Endodermal cell (in vitro differentiated cells): ENCODE measurements around the gene ZBTB7B. TPM values are rescaled to one million over a fixed set of nuclear protein-coding genes. Genes with fewer than 3 reads are reported as not detected.

ENCODE experiments used
- DNase-seq: peaks from one replicate; pipeline ENCODE4 v3.0.0-alpha.2; 2017
- H3K27ac ChIP-seq: 2 replicates; pipeline ENCODE4 v1.5.1; 2013; ENCODE audit warnings: mild to moderate bottlenecking, low read depth, low read length, moderate library complexity
- H3K27me3 ChIP-seq: 2 replicates; pipeline ENCODE4 v1.6.1; 2013; ENCODE audit warnings: mild to moderate bottlenecking, low read length, moderate library complexity; ENCODE audit not compliant: insufficient read depth, control insufficient read depth, poor library complexity, severe bottlenecking
- H3K36me3 ChIP-seq: 2 replicates; pipeline ENCODE4 v1.7.0; 2013; ENCODE audit warnings: mild to moderate bottlenecking, low read length, moderate library complexity; ENCODE audit not compliant: control insufficient read depth, insufficient read depth
- H3K4me1 ChIP-seq: one replicate; pipeline ENCODE4 v1.7.0; 2013; ENCODE audit warnings: low read length; ENCODE audit not compliant: control insufficient read depth, insufficient read depth
- H3K4me3 ChIP-seq: 2 replicates; pipeline ENCODE4 v1.5.1; 2013; ENCODE audit warnings: mild to moderate bottlenecking, low read length, moderate library complexity
- H3K9ac ChIP-seq: 2 replicates; pipeline ENCODE4 v1.6.1; 2013; ENCODE audit warnings: mild to moderate bottlenecking, low read length, moderate library complexity; ENCODE audit not compliant: poor library complexity, severe bottlenecking; ENCODE audit errors: extremely low read depth
- H3K9me3 ChIP-seq: 2 replicates; pipeline ENCODE4 v1.6.1; 2013; ENCODE audit warnings: mild to moderate bottlenecking, low read length, moderate library complexity; ENCODE audit not compliant: control insufficient read depth
- H3K27ac Mint-ChIP-seq: 2 replicates; pipeline ENCODE4 v1.8.0; 2020; ENCODE audit warnings: mixed read lengths
- H3K27me3 Mint-ChIP-seq: 2 replicates; pipeline ENCODE4 v1.8.0; 2021; ENCODE audit warnings: mild to moderate bottlenecking, mixed read lengths; ENCODE audit not compliant: insufficient read depth
- H3K36me3 Mint-ChIP-seq: 2 replicates; pipeline ENCODE4 v1.8.0; 2020; ENCODE audit warnings: low read depth, mixed read lengths
- H3K4me1 Mint-ChIP-seq: 2 replicates; pipeline ENCODE4 v1.8.0; 2020; ENCODE audit warnings: mixed read lengths
- H3K4me3 Mint-ChIP-seq: 2 replicates; pipeline ENCODE4 v1.8.0; 2020; ENCODE audit warnings: mild to moderate bottlenecking, moderate library complexity, mixed read lengths
- H3K9me3 Mint-ChIP-seq: 2 replicates; pipeline ENCODE4 v1.8.0; 2020; ENCODE audit warnings: mild to moderate bottlenecking, mixed read lengths
- WGBS, 2 experiments: methylation state at CpG; one replicate each; pipeline versions ENCODE4 v1.1.5 to v1.1.7; 2013; ENCODE audit warnings: missing lambda C conversion rate in 2 of 2, mixed read lengths in 1 of 2; ENCODE audit not compliant: insufficient coverage in 1 of 2, insufficient read length in 1 of 2; 5-methylcytosine and 5-hydroxymethylcytosine counted together
- total RNA-seq, 2 donors: library from RNA; stranded (reverse); fragmentation: NEBNext Ultra II Directional in 1 of 2; extraction: Animal tissue kit (Norgen Biotek cat#: 25700) in 1 of 2; gene quantifications; 2 replicates in 1 of 2; 3 replicates in 1 of 2; pipeline ENCODE4 v1.2.1, GENCODE V29; 2021
- TF ChIP-seq, protein P1 (sequence below): fragments of 200-600 bp; sonication (generic); conservative IDR thresholded peaks from 2 replicates; pipeline ENCODE4 v1.5.0; 2021; ENCODE audit warnings: antibody characterized with exemption, mild to moderate bottlenecking

Gene ZBTB7B
- total RNA-seq, 2 donors from 2014 or later, result 21.2 to 23.3 TPM

DNA sequence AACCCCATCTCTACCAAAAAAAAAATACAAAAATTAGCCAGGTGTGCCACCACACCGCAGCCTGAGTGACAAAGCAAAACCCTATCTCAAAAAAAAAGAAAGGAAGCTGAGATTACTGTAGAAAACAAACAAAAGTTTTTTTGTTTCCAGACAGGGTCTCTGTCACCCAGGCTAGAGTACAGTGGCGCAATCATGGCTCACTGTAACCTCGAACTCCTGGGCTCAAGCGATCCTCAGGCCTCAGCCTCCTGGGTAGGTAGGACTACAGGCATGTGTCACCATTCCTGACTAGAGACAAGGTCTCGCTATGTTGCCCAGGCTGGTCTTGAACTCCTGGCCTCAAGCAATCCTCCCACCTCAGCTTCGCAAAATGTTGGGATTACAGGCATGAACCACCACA lies 38.2 kb upstream of the ZBTB7B start:
- Mint-ChIP-seq H3K27ac (peak overlapping the region; percentile 52), H3K36me3 (peaks cover 60% of the 10 kb centered on the region), H3K9me3 (no peaks in the 10 kb centered on the region), H3K4me3 (no peak overlapping the region), H3K4me1 (peaks cover 28% of the 10 kb centered on the region), H3K27me3 (no peaks in the 10 kb centered on the region)
- Histone ChIP-seq H3K9me3 (no peaks in the 10 kb centered on the region), H3K36me3 (peaks cover 67% of the 10 kb centered on the region), H3K4me1 (no peaks in the 10 kb centered on the region), H3K27me3 (no peaks in the 10 kb centered on the region), H3K4me3 (no peak overlapping the region), H3K27ac (no peak overlapping the region), H3K9ac (no peak overlapping the region)
- TF ChIP-seq, protein P1, sequence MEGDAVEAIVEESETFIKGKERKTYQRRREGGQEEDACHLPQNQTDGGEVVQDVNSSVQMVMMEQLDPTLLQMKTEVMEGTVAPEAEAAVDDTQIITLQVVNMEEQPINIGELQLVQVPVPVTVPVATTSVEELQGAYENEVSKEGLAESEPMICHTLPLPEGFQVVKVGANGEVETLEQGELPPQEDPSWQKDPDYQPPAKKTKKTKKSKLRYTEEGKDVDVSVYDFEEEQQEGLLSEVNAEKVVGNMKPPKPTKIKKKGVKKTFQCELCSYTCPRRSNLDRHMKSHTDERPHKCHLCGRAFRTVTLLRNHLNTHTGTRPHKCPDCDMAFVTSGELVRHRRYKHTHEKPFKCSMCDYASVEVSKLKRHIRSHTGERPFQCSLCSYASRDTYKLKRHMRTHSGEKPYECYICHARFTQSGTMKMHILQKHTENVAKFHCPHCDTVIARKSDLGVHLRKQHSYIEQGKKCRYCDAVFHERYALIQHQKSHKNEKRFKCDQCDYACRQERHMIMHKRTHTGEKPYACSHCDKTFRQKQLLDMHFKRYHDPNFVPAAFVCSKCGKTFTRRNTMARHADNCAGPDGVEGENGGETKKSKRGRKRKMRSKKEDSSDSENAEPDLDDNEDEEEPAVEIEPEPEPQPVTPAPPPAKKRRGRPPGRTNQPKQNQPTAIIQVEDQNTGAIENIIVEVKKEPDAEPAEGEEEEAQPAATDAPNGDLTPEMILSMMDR, result no peak
- 98 to 100% methylated on average over 6 of the region's 6 CpGs for WGBS, 2 experiments
- DNase-seq, result no peak

GRCh38 chr1:154966111-154966510 lies 36.5 kb upstream of the ZBTB7B start:
- Histone ChIP-seq H3K9me3 (no peaks in the 10 kb centered on the region), H3K4me1 (no peaks in the 10 kb centered on the region), H3K36me3 (peaks cover 63% of the 10 kb centered on the region), H3K9ac (no peak overlapping the region), H3K4me3 (no peak overlapping the region), H3K27ac (no peak overlapping the region), H3K27me3 (no peaks in the 10 kb centered on the region)
- no peak overlapping the region for H3K4me3 Mint-ChIP-seq
- no peaks in the 10 kb centered on the region for H3K27me3 Mint-ChIP-seq
- no peak overlapping the region for H3K27ac Mint-ChIP-seq
- peaks cover 30% of the 10 kb centered on the region for H3K4me1 Mint-ChIP-seq
- H3K9me3 Mint-ChIP-seq, result no peaks in the 10 kb centered on the region
- peaks cover 52% of the 10 kb centered on the region for H3K36me3 Mint-ChIP-seq
- 99% methylated on average over 6 of the region's 7 CpGs; no CpG with 5 or more reads in 1 of the 2 experiments for WGBS, 2 experiments
- DNase-seq, result no peak
- TF ChIP-seq, protein P1, result no peak

DNA sequence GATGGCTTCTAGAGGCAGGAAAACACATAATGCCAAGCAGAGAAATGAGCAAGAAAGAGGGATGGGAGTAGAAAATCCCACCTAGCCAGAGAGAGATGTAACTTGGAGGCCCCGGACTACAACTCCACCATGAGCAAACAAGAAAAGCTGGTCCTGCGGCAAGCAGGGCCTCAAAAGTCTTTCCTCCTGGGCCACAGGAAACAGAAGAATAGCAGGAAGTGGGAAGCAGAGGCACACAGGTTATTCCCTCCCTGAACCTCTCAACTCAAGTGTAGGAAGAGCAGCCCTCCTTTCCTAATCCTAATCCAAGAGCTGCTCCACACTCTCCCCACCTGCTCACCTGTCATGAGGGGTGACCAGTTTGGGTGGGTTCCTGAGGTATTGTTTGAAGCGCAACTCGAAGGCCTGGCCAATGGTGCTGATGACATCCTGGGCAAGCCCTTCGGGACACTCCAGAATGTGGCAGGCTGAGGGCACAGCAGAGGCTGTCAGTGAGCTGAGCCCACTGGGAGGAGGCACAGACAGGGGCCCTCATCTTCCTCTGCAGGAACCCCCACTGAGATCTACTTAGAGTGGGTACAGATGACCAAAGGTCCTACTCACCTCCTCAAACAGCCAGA lies 35.2 kb upstream of the ZBTB7B start:
- H3K4me3 ChIP-seq, result peak overlapping the region; percentile 91
- peaks cover 60% of the 10 kb centered on the region for H3K36me3 ChIP-seq
- TF ChIP-seq, protein P1, result no peak
- no peak overlapping the region for H3K27ac ChIP-seq
- 96 to 98% methylated on average over 4 to 5 of the region's 5 CpGs for WGBS, 2 experiments
- H3K9me3 Mint-ChIP-seq, result no peaks in the 10 kb centered on the region
- no peak for DNase-seq
- peaks cover 37% of the 10 kb centered on the region for H3K4me1 Mint-ChIP-seq
- no peaks in the 10 kb centered on the region for H3K27me3 ChIP-seq
- no peak overlapping the region for H3K27ac Mint-ChIP-seq
- no peaks in the 10 kb centered on the region for H3K9me3 ChIP-seq
- H3K27me3 Mint-ChIP-seq, result no peaks in the 10 kb centered on the region
- no peak overlapping the region for H3K9ac ChIP-seq
- H3K4me3 Mint-ChIP-seq, result no peak overlapping the region
- H3K4me1 ChIP-seq, result peaks cover 3% of the 10 kb centered on the region
- peaks cover 52% of the 10 kb centered on the region for H3K36me3 Mint-ChIP-seq
